AG04450 (cell line): Measurements from ENCODE around the gene LPCAT1. TPM values are rescaled to one million over a fixed set of nuclear protein-coding genes. Genes with fewer than 3 reads are reported as not detected.

ENCODE experiments used
- CTCF ChIA-PET: fragments of 300-600, 350-600 bp; formaldehyde crosslinking; extraction: SDS; loops from one replicate; lab custom pipeline; 2022; ENCODE audit warnings: antibody characterized with exemption, inconsistent platforms; lab: Charles Lee
- POLR2A ChIA-PET: fragments of 350-600 bp; formaldehyde crosslinking; extraction: SDS; loops from one replicate; lab custom pipeline; 2021; ENCODE audit warnings: antibody characterized with exemption, inconsistent platforms; lab: Yijun Ruan, JAX
- DNase-seq: peaks from one replicate; pipeline ENCODE4 v3.0.0-alpha.2; 2011; ENCODE audit warnings: low read depth, low spot score
- H3K27ac ChIP-seq: one replicate; pipeline ENCODE4 v1.5.1; 2012; ENCODE audit warnings: low read depth, low read length, control low read depth
- H3K27me3 ChIP-seq: one replicate; pipeline ENCODE4 v1.6.0; 2012; ENCODE audit warnings: low read length; ENCODE audit not compliant: control insufficient read depth, insufficient read depth
- H3K4me3 ChIP-seq: 2 replicates; pipeline ENCODE4 v1.5.1; 2011; ENCODE audit warnings: mild to moderate bottlenecking, low read depth, low read length, control low read depth
- H3K9me3 ChIP-seq: 2 replicates; pipeline ENCODE4 v1.5.1; 2012; ENCODE audit warnings: low read length; ENCODE audit not compliant: control insufficient read depth, insufficient read depth
- polyA plus RNA-seq: library from polyadenylated mRNA; depleted of rRNA; stranded (reverse); fragments of >200 nt; gene quantifications from 2 replicates; pipeline ENCODE4 v1.2.3, GENCODE V29; 2011
- TF ChIP-seq, protein P1 (sequence below): IDR thresholded peaks from 2 replicates; pipeline ENCODE4 v1.5.1; 2011; ENCODE audit warnings: low read depth, low read length, control low read depth, inconsistent platforms

Gene LPCAT1
- polyA plus RNA-seq, 1 experiment: 23.4 TPM

DNA sequence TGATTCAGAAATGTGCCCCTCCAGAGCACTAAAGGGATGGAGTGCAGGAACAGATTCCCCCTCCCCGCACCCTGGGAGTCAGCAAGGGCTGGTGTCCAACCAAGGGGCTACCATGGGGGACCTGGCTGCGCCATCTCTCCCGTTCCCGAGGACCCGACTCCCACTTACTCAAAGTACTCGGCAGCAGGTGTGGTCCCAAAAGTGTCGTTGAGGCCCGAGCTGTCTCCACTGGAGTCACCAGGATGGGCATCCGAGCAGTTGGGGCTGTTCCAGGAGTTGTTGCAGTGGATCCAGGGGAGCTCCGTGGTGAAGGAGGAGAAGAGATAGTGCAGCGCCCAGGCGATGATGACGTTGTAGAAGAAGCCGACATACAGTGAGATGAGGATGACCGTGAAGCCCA lies 91.5 kb downstream of the LPCAT1 start:
- ChIA-PET CTCF (no interaction called here), POLR2A (no interaction called here)
- TF ChIP-seq, protein P1, sequence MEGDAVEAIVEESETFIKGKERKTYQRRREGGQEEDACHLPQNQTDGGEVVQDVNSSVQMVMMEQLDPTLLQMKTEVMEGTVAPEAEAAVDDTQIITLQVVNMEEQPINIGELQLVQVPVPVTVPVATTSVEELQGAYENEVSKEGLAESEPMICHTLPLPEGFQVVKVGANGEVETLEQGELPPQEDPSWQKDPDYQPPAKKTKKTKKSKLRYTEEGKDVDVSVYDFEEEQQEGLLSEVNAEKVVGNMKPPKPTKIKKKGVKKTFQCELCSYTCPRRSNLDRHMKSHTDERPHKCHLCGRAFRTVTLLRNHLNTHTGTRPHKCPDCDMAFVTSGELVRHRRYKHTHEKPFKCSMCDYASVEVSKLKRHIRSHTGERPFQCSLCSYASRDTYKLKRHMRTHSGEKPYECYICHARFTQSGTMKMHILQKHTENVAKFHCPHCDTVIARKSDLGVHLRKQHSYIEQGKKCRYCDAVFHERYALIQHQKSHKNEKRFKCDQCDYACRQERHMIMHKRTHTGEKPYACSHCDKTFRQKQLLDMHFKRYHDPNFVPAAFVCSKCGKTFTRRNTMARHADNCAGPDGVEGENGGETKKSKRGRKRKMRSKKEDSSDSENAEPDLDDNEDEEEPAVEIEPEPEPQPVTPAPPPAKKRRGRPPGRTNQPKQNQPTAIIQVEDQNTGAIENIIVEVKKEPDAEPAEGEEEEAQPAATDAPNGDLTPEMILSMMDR: no peak
- Histone ChIP-seq H3K9me3 (peaks cover 59% of the 10 kb centered on the region), H3K4me3 (no peak overlapping the region), H3K27me3 (peaks cover 2% of the 10 kb centered on the region), H3K27ac (no peak overlapping the region)
- DNase-seq: no peak

DNA sequence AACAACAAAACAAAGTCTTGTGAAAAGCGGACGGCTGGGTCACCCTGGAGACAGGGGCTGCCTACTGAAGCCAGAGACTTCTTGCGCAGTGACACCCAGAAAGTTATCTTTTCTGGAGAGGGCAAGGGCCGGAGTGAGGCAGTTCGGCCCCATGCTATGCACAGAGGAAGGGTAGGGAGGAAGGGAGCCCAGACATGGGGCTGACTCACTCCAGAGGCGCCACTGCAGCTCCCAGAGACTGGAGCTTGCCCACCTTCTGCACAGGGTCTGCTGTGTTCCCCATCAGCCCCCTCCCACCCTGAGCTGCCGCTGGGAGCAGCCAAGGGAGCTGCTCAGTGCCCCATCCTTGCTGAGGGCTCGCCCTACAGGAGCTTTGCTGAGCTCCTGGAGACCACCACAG lies 91.9 kb downstream of the LPCAT1 start:
- Histone ChIP-seq H3K9me3 (peaks cover 59% of the 10 kb centered on the region), H3K27ac (no peak overlapping the region), H3K27me3 (peaks cover 2% of the 10 kb centered on the region), H3K4me3 (no peak overlapping the region)
- TF ChIP-seq, protein P1: no peak
- ChIA-PET CTCF (no interaction called here), POLR2A (no interaction called here)
- no peak for DNase-seq

DNA sequence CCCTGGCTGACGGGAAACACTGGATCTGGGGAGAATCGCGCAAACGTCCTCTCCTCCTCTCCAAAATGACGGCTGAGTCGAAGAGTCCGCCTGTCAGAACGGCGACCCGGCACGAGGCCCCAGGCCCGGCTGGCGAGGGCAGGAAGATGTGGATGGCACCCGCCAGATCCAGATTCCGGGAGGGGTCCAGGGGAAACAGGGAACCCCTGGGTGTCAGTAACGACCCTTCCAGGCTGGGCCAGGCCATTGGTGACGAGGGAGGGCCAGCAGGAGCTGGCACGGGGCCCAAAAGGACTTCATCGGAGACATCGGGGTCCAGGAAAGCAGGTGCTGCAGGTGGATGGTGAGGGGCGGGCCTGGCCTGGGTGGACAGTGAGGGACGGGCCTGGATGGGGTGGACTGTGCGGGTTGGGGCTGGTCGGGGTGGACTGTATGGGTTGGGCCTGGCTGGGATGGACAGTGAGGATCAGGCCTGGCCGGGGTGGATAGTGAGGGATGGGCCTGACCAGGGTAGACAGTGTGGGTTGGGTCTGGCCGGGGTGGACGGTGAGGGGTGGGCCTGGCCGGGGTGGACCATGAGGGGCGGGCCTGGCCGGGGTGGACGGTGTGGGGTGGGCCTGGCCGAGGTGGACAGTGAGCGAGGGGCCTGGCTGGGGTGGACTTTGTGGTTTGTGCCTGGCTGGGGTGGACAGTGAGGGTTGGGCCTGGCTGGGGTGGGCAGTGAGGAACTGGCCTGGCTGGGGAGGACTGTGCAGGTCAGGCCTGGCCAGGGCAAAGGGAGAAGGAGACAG lies 92.5 kb downstream of the LPCAT1 start:
- no peak for DNase-seq
- TF ChIP-seq, protein P1: no peak
- H3K4me3 ChIP-seq: no peak overlapping the region
- peaks cover 2% of the 10 kb centered on the region for H3K27me3 ChIP-seq
- ChIA-PET CTCF (no interaction called here), POLR2A (no interaction called here)
- no peak overlapping the region for H3K27ac ChIP-seq
- H3K9me3 ChIP-seq: peaks cover 59% of the 10 kb centered on the region

DNA sequence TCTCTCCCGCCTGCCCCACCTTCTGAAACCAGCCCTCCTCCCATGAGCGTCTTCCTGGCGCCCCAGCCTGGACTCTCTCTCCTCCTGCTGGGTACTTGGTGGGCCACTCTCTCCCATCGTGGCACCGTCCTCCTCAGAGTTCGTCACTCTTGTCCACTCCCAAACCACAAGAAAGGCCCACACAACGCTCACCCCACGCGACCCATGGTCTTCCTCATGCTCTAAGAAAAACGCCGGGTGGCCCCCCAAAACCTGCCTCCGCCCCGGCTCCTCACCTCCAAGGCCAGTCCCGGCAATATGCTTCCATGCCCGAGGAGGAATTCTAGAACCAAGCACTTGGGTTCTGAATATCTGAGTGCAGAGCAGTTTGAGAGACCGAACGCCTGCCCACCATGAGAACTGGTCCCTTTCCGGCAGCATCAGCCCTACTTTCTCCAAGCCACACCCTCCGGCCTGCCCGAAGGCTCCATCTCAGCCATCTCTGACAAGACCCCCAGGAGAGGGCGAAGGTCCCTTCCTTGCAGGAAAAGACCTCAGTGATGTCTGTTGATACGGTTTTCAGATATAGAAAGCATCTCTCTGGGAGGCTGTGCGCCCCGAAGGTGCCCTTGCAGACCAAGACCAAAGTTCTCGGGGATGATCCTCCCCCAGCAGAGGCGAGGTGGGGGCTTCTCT lies 93.5 kb downstream of the LPCAT1 start:
- CTCF ChIA-PET: no interaction called here
- DNase-seq: no peak
- Histone ChIP-seq H3K27ac (no peak overlapping the region), H3K9me3 (peaks cover 55% of the 10 kb centered on the region), H3K27me3 (peaks cover 2% of the 10 kb centered on the region), H3K4me3 (no peak overlapping the region)
- POLR2A ChIA-PET: no interaction called here
- TF ChIP-seq, protein P1: no peak

DNA sequence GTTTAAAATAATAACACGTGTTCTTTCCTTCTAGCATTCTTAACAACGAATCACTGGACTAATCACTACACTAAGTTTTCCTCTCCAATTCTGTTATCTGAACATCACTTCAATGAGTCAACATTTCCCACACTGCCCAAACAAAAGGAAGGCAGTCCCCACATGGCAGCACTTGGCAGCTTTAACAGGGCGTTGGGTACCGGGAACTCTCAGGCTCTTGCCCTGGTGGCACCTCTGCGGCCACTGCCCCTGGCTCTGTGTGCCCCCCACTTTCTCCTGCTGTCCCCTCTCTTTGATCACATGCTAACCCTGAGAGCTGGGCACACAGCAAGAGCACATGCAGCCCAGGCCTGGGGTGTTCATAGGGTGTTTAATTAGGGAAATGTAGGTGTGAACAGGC lies 94.3 kb downstream of the LPCAT1 start:
- no peak overlapping the region for H3K4me3 ChIP-seq
- peaks cover 58% of the 10 kb centered on the region for H3K9me3 ChIP-seq
- ChIA-PET POLR2A (no interaction called here), CTCF (no interaction called here)
- no peak overlapping the region for H3K27ac ChIP-seq
- DNase-seq: no peak
- TF ChIP-seq, protein P1: no peak
- H3K27me3 ChIP-seq: peaks cover 2% of the 10 kb centered on the region
